ENCODE measurements around the gene XXYLT1.

Gene XXYLT1

GRCh38 chr3:195198426-195199346 is 72.3 kb downstream of the XXYLT1 start:
- TF ChIP-seq ZNF311 (tag by site-specific recombination; IDR thresholded peaks at IDR 0.05; ENCODE audit: borderline replicate concordance): no peak
- no peak for TF ChIP-seq ZNF18 (tag by site-specific recombination; IDR thresholded peaks at IDR 0.05)
- no peak for TF ChIP-seq ZNF600 (tag by site-specific recombination; IDR thresholded peaks at IDR 0.05)
- TF ChIP-seq ZFP37 (tag by site-specific recombination; IDR thresholded peaks at IDR 0.05): no peak
- no peak for TF ChIP-seq YY2 (tag by site-specific recombination; IDR thresholded peaks at IDR 0.05)
- TF ChIP-seq ZNF292 (tag by site-specific recombination; IDR thresholded peaks at IDR 0.05; ENCODE audit: borderline replicate concordance, low read depth): no peak
- TF ChIP-seq OSR2 (tag by site-specific recombination; IDR thresholded peaks at IDR 0.05): no peak
- TF ChIP-seq ZNF426 (tag by site-specific recombination; IDR thresholded peaks at IDR 0.05): no peak
- no peak for TF ChIP-seq ZNF16 (tag by site-specific recombination; IDR thresholded peaks at IDR 0.05; ENCODE audit: low read depth)
- no peak for TF ChIP-seq ZNF791 (tag by site-specific recombination; IDR thresholded peaks at IDR 0.05)
- TF ChIP-seq ZNF692 (tag by site-specific recombination; IDR thresholded peaks at IDR 0.05): no peak
- no peak for TF ChIP-seq BCL6B (tag by site-specific recombination; IDR thresholded peaks at IDR 0.05)
- TF ChIP-seq ZNF629 (tag by site-specific recombination; IDR thresholded peaks at IDR 0.05): no peak
- TF ChIP-seq ZNF433 (tag by site-specific recombination; IDR thresholded peaks at IDR 0.05; ENCODE audit: low read depth): no peak
- TF ChIP-seq ZNF624 (tag by site-specific recombination; IDR thresholded peaks at IDR 0.05): no peak
- TF ChIP-seq PATZ1 (tag by site-specific recombination; IDR thresholded peaks at IDR 0.05): no peak
- no peak for TF ChIP-seq MYNN (tag by site-specific recombination; IDR thresholded peaks at IDR 0.05; ENCODE audit: borderline replicate concordance)
- TF ChIP-seq KLF9 (tag by site-specific recombination; IDR thresholded peaks at IDR 0.05; ENCODE audit: low read depth): no peak
- no peak for TF ChIP-seq PRDM4 (tag by site-specific recombination; IDR thresholded peaks at IDR 0.05)
- no peak for TF ChIP-seq ZNF175 (tag by site-specific recombination; IDR thresholded peaks at IDR 0.05)
- no peak overlapping the region for H3K4me3 ChIP-seq (ENCODE audit: low read depth, low read length)
- H3K36me3 ChIP-seq (ENCODE audit: control insufficient read depth in 2 of 2, insufficient read depth in 1 of 2, low read length in 2 of 2): no peaks in the 10 kb centered on the region
- H3K9me3 ChIP-seq (ENCODE audit: control insufficient read depth, insufficient read depth, low read depth, low read length): no peaks in the 10 kb centered on the region
- H3K27ac ChIP-seq (ENCODE audit: extremely low read depth, low read depth, low read length): no peak overlapping the region
- POLR2A ChIA-PET: no interaction called here
- CTCF ChIA-PET: interaction anchor here (0.6 to 0.9 kb wide), 2 partner anchors 14 to 28 kb away, joined by 3 to 5 read pairs; no protein-coding TSS in a partner anchor
- no peaks in the 10 kb centered on the region for H3K4me1 ChIP-seq (ENCODE audit: control insufficient read depth, insufficient read depth, low read length)

Data from HEK293 (cell line).